H1 (cell line): ENCODE results near the gene HPRT1. TPM values are rescaled to one million over a fixed set of nuclear protein-coding genes. Genes with fewer than 3 reads are reported as not detected.

Experiments used
- ATF3 ChIP-seq: IDR thresholded peaks from 2 replicates; pipeline ENCODE4 v1.6.1; 2011; ENCODE audit warnings: low read depth, mild to moderate bottlenecking, low read length; ENCODE audit not compliant: insufficient read depth
- CHD7 ChIP-seq: fragments of 300-600 bp; sonication (generic); IDR thresholded peaks from 2 replicates; pipeline ENCODE4 v1.7.1; 2012; ENCODE audit warnings: low read length, moderate library complexity, mild to moderate bottlenecking, inconsistent platforms; ENCODE audit not compliant: insufficient replicate concordance
- FOSL1 ChIP-seq: IDR thresholded peaks from 2 replicates; pipeline ENCODE4 v1.6.1; 2011; ENCODE audit warnings: mild to moderate bottlenecking, low read depth, low read length, moderate library complexity; ENCODE audit not compliant: insufficient read depth
- KDM5A ChIP-seq: fragments of 200-600 bp; IDR thresholded peaks from 2 replicates; pipeline ENCODE4 v1.7.1; 2012; ENCODE audit warnings: mild to moderate bottlenecking, low read length, inconsistent platforms, mixed read lengths
- POLR2AphosphoS5 ChIP-seq: IDR thresholded peaks from 2 replicates; pipeline ENCODE4 v1.6.1; 2011; ENCODE audit warnings: low read depth, low read length
- RBBP5 ChIP-seq: IDR thresholded peaks from 2 replicates; pipeline ENCODE4 v1.7.1; 2012; ENCODE audit warnings: low read depth, mild to moderate bottlenecking, inconsistent platforms, low read length, moderate library complexity, borderline replicate concordance
- RXRA ChIP-seq: IDR thresholded peaks from 2 replicates; pipeline ENCODE4 v1.6.1; 2011; ENCODE audit warnings: low read depth, mild to moderate bottlenecking, low read length, moderate library complexity; ENCODE audit not compliant: insufficient read depth
- SIX5 ChIP-seq: IDR thresholded peaks from 2 replicates; pipeline ENCODE4 v1.6.1; 2011; ENCODE audit warnings: mild to moderate bottlenecking, low read depth, low read length
- SP4 ChIP-seq: IDR thresholded peaks from 2 replicates; pipeline ENCODE4 v1.6.1; 2012; ENCODE audit warnings: low read length, inconsistent platforms
- TAF7 ChIP-seq: optimal IDR thresholded peaks from 2 replicates; pipeline ENCODE3; 2011; ENCODE audit warnings: low read depth, mild to moderate bottlenecking, inconsistent platforms, low read length, moderate library complexity, borderline replicate concordance
- USF2 ChIP-seq: IDR thresholded peaks from 2 replicates; pipeline ENCODE4 v1.6.1; 2011; ENCODE audit warnings: low read length, improper control_type of control experiment
- polyA plus RNA-seq, 7 experiments: library from polyadenylated mRNA; depleted of rRNA in 3 of 7; stranded (reverse) in 5 of 7; unstranded in 2 of 7; fragments of >200 nt in 5 of 7; fragments of 200-250 nt in 2 of 7; gene quantifications; 1 replicate in 5 of 7; 2 replicates in 1 of 7; 4 replicates in 1 of 7; pipeline versions ENCODE4 v1.2.1 to v1.2.3, GENCODE V29; 2011 to 2013; ENCODE audit warnings: missing spikeins in 2 of 7, mixed read lengths in 2 of 7
- total RNA-seq: library from RNA; stranded (reverse); fragmentation: NEBNext Ultra II Directional; extraction: Animal tissue kit (Norgen Biotek cat#: 25700); gene quantifications from 2 replicates; pipeline ENCODE4 v1.2.1, GENCODE V29; 2021

The HPRT1 gene
- total and polyA plus RNA-seq, 2 of the 8 experiments (the other 6 are each of a cell fraction or from before 2014, with no cell fraction given) = 16.9 to 49.5 TPM

- TF ChIP-seq CHD7 (no peak), USF2 (no peak), SP4 (no peak), POLR2AphosphoS5 (no peak), RBBP5 (no peak), FOSL1 (no peak), SIX5 (no peak), TAF7 (no peak), RXRA (no peak), KDM5A (no peak), ATF3 (no peak)
Observed at GRCh38 chrX:134502686-134503085, 42.7 kb downstream of the HPRT1 start (continued).
